H1 (cell line): ENCODE data around the gene ATF7IP. TPM values are rescaled to one million over a fixed set of nuclear protein-coding genes. Genes with fewer than 3 reads are reported as not detected.

Experiments
- ATF2 ChIP-seq: IDR thresholded peaks from 2 replicates; pipeline ENCODE4 v1.6.1; 2012; ENCODE audit warnings: low read length, inconsistent platforms
- BCL11A ChIP-seq, 2 experiments: IDR thresholded peaks; one replicate each; pipeline ENCODE4 v1.6.1; 2011; ENCODE audit warnings: low read depth in 2 of 2, low read length in 2 of 2, mild to moderate bottlenecking in 2 of 2
- BRCA1 ChIP-seq: IDR thresholded peaks from 2 replicates; pipeline ENCODE4 v1.6.1; 2012; ENCODE audit warnings: low read depth, low read length, improper control_type of control experiment
- CTCF ChIP-seq, 3 experiments: IDR thresholded peaks; 1 replicate in 2 of 3; 2 replicates in 1 of 3; pipeline versions ENCODE4 v1.5.1 to v1.6.1; 2011; ENCODE audit warnings: low read length in 3 of 3, mild to moderate bottlenecking in 3 of 3, inconsistent platforms in 2 of 3, low read depth in 1 of 3, moderate library complexity in 1 of 3; ENCODE audit not compliant: insufficient read depth in 1 of 3; ENCODE audit errors: control extremely low read depth in 1 of 3
- HDAC6 ChIP-seq: IDR thresholded peaks from one replicate; pipeline ENCODE4 v1.7.1; 2012; ENCODE audit warnings: low read depth, mild to moderate bottlenecking, inconsistent platforms, low read length, moderate library complexity
- PHF8 ChIP-seq: fragments of 200-600 bp; sonication (generic); conservative IDR thresholded peaks from 2 replicates; pipeline ENCODE4 v1.7.1; 2012; ENCODE audit warnings: low read depth, mild to moderate bottlenecking, inconsistent platforms, low read length, moderate library complexity
- POLR2A ChIP-seq, 2 experiments: IDR thresholded peaks; 1 replicate in 1 of 2; 2 replicates in 1 of 2; pipeline ENCODE4 v1.6.1; 2011; ENCODE audit warnings: low read depth in 2 of 2, low read length in 2 of 2, mild to moderate bottlenecking in 2 of 2; ENCODE audit errors: control extremely low read depth in 1 of 2
- RBBP5 ChIP-seq: IDR thresholded peaks from 2 replicates; pipeline ENCODE4 v1.7.1; 2012; ENCODE audit warnings: low read depth, mild to moderate bottlenecking, inconsistent platforms, low read length, moderate library complexity, borderline replicate concordance
- SIN3A ChIP-seq, 2 experiments: IDR thresholded peaks in 1 of 2; conservative IDR thresholded peaks in 1 of 2; 2 replicates each; pipeline ENCODE4 v1.6.1; 2011 to 2012; ENCODE audit warnings: low read length in 2 of 2, improper control_type of control experiment in 1 of 2, low read depth in 1 of 2, mild to moderate bottlenecking in 1 of 2
- SIRT6 ChIP-seq: IDR thresholded peaks from one replicate; pipeline ENCODE4 v1.7.1; 2012; ENCODE audit warnings: low read length, inconsistent platforms
- SIX5 ChIP-seq: IDR thresholded peaks from 2 replicates; pipeline ENCODE4 v1.6.1; 2011; ENCODE audit warnings: mild to moderate bottlenecking, low read depth, low read length
- SP1 ChIP-seq: IDR thresholded peaks from 2 replicates; pipeline ENCODE4 v1.6.1; 2011; ENCODE audit warnings: low read depth, low read length
- SUZ12 ChIP-seq: fragments of 200-600 bp; sonication (generic); IDR thresholded peaks from 2 replicates; pipeline ENCODE4 v1.6.1; 2012; ENCODE audit warnings: mild to moderate bottlenecking, inconsistent platforms, low read length, moderate library complexity, mixed read lengths
- TAF7 ChIP-seq: optimal IDR thresholded peaks from 2 replicates; pipeline ENCODE3; 2011; ENCODE audit warnings: low read depth, mild to moderate bottlenecking, inconsistent platforms, low read length, moderate library complexity, borderline replicate concordance
- TCF12 ChIP-seq: IDR thresholded peaks from 2 replicates; pipeline ENCODE4 v1.6.1; 2011; ENCODE audit warnings: low read depth, mild to moderate bottlenecking, low read length
- TEAD4 ChIP-seq: IDR thresholded peaks from 2 replicates; pipeline ENCODE4 v1.6.1; 2012; ENCODE audit warnings: low read depth, low read length, inconsistent platforms, mixed read lengths
- polyA plus RNA-seq, 7 experiments: library from polyadenylated mRNA; depleted of rRNA in 3 of 7; stranded (reverse) in 5 of 7; unstranded in 2 of 7; fragments of >200 nt in 5 of 7; fragments of 200-250 nt in 2 of 7; gene quantifications; 1 replicate in 5 of 7; 2 replicates in 1 of 7; 4 replicates in 1 of 7; pipeline versions ENCODE4 v1.2.1 to v1.2.3, GENCODE V29; 2011 to 2013; ENCODE audit warnings: missing spikeins in 2 of 7, mixed read lengths in 2 of 7
- total RNA-seq: library from RNA; stranded (reverse); fragmentation: NEBNext Ultra II Directional; extraction: Animal tissue kit (Norgen Biotek cat#: 25700); gene quantifications from 2 replicates; pipeline ENCODE4 v1.2.1, GENCODE V29; 2021
- TF ChIP-seq, protein P1 (sequence below): IDR thresholded peaks from 2 replicates; pipeline ENCODE4 v1.6.1; 2011; ENCODE audit warnings: low read depth, mild to moderate bottlenecking, low read length; ENCODE audit not compliant: insufficient read depth
- TF ChIP-seq, protein P2 (sequence below): IDR thresholded peaks from 2 replicates; pipeline ENCODE4 v1.6.1; 2012; ENCODE audit warnings: inconsistent platforms

ATF7IP gene
- total and polyA plus RNA-seq, 2 of the 8 experiments (the other 6 are each of a cell fraction or from before 2014, with no cell fraction given) = 34.2 to 148 TPM

DNA sequence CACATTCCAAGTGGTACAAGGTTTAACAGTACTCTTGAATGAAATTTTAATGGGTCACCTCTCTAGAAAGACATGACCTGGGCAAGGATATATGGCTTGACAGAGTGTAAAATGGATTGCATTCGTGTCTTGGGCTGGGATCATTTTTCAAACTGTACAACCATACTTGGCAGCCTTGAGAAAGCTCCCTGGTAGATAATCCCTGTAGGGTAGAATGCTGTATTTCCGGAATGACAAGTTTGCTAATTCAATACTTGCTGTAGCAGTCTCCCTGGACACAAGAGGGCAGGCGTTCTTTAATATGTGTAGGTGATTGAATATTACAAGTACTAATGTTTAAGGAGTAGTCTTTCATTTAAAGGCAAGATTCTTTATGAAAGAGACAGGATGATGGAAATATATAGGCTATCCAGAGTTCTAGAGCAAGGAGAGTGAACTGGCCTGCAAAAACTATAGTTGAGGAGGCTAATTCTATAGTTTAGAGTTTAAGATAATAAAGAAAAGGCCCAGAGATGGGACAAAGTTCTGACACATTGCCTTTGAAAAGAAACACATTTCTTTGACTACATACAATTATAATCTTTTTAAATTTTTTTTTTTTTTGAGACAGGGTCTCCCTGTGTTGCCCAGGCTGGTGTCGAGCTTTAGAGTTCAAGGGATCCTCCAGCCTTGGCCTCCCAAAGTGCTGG lies 148.8 kb downstream of the ATF7IP start (continued):
- TF ChIP-seq TCF12 = 0 out of 2 replicates have a peak, but pooled peaks have one; percentile 25
- TF ChIP-seq, protein P1, sequence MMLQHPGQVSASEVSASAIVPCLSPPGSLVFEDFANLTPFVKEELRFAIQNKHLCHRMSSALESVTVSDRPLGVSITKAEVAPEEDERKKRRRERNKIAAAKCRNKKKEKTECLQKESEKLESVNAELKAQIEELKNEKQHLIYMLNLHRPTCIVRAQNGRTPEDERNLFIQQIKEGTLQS = no peak
- TF ChIP-seq HDAC6 = no peak
- peak; percentile 91 for TF ChIP-seq TEAD4
- TF ChIP-seq, protein P2, sequence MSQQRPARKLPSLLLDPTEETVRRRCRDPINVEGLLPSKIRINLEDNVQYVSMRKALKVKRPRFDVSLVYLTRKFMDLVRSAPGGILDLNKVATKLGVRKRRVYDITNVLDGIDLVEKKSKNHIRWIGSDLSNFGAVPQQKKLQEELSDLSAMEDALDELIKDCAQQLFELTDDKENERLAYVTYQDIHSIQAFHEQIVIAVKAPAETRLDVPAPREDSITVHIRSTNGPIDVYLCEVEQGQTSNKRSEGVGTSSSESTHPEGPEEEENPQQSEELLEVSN = no peak
- TF ChIP-seq PHF8 = no peak
- no peak for TF ChIP-seq POLR2A (IDR thresholded peaks at IDR 0.05; ENCODE audit: control extremely low read depth in 1 of 2, low read depth in 2 of 2, low read length in 2 of 2)
- peak in 2 of 3 experiments; percentile 50 to 61; a peak in 3 of 4 replicates for TF ChIP-seq CTCF (IDR thresholded peaks at IDR 0.05; ENCODE audit: control extremely low read depth in 1 of 3, insufficient read depth in 1 of 3, low read depth in 1 of 3, low read length in 3 of 3)
- TF ChIP-seq BCL11A (IDR thresholded peaks at IDR 0.05; ENCODE audit: low read depth in 2 of 2, low read length in 2 of 2) = peak in 1 of 2 experiments; percentile 63
- TF ChIP-seq SIX5 = no peak
- peak; percentile 89 for TF ChIP-seq SP1
- no peak for TF ChIP-seq ATF2
- TF ChIP-seq SIRT6 = no peak
- no peak for TF ChIP-seq BRCA1
- TF ChIP-seq RBBP5 = peak; percentile 66; the same call in 1 of the 2 replicates
- no peak for TF ChIP-seq TAF7
- no peak for TF ChIP-seq SUZ12
- TF ChIP-seq SIN3A (conservative IDR thresholded peaks at IDR 0.05 in 1 of 2, IDR thresholded peaks at IDR 0.05 in 1 of 2; ENCODE audit: low read depth in 1 of 2, low read length in 2 of 2) = no peak
